GM12878 (cell line): ENCODE data around the gene ZNF771. TPM values are rescaled to one million over a fixed set of nuclear protein-coding genes. Genes with fewer than 3 reads are reported as not detected.
A peak's percentile ranks its signal among the peaks of the same experiment; 100 is the strongest.

Experiments
- BACH1 ChIP-seq: fragments of 450-650 bp; IDR thresholded peaks from 2 replicates; pipeline ENCODE4 v1.6.1; 2017; ENCODE audit warnings: mild to moderate bottlenecking, borderline replicate concordance
- BCL3 ChIP-seq: IDR thresholded peaks from 2 replicates; pipeline ENCODE4 v1.6.1; 2011; ENCODE audit warnings: borderline replicate concordance, low read depth, mild to moderate bottlenecking, moderate library complexity, low read length; ENCODE audit not compliant: insufficient read depth, poor library complexity, severe bottlenecking
- DPF2 ChIP-seq: fragments of 450-650 bp; IDR thresholded peaks from 2 replicates; pipeline ENCODE4 v1.6.1; 2017; ENCODE audit warnings: mild to moderate bottlenecking
- FOS ChIP-seq: IDR thresholded peaks from 3 replicates; pipeline ENCODE4 v1.6.1; 2011; ENCODE audit warnings: borderline replicate concordance; ENCODE audit not compliant: insufficient read length; ENCODE audit errors: extremely low read depth
- LARP7 ChIP-seq: fragments of 450-650 bp; IDR thresholded peaks from 2 replicates; pipeline ENCODE4 v1.6.1; 2017; ENCODE audit warnings: mild to moderate bottlenecking
- MYB ChIP-seq: fragments of 150-350 bp; IDR thresholded peaks from 2 replicates; pipeline ENCODE4 v1.6.1; 2014; ENCODE audit warnings: mild to moderate bottlenecking, low read depth, low read length, borderline replicate concordance
- NR2F1 ChIP-seq: fragments of 450-650 bp; conservative IDR thresholded peaks from 2 replicates; pipeline ENCODE4 v1.6.1; 2017; ENCODE audit warnings: mild to moderate bottlenecking
- PAX8 ChIP-seq: fragments of 450-650 bp; IDR thresholded peaks from 2 replicates; pipeline ENCODE4 v1.6.1; 2017; ENCODE audit warnings: mild to moderate bottlenecking, moderate library complexity
- RELB ChIP-seq: fragments of 450-650 bp; IDR thresholded peaks from 2 replicates; pipeline ENCODE4 v1.6.1; 2017; ENCODE audit warnings: low read depth, mild to moderate bottlenecking, moderate library complexity
- REST ChIP-seq: IDR thresholded peaks from 2 replicates; pipeline ENCODE4 v1.6.1; 2012; ENCODE audit warnings: mild to moderate bottlenecking, low read depth, low read length
- SPI1 ChIP-seq: IDR thresholded peaks from 2 replicates; pipeline ENCODE4 v1.6.1; 2011; ENCODE audit warnings: low read depth, mild to moderate bottlenecking, low read length, moderate library complexity, borderline replicate concordance; ENCODE audit not compliant: insufficient read depth
- SREBF2 ChIP-seq: IDR thresholded peaks from 2 replicates; pipeline ENCODE4 v1.6.1; 2012; ENCODE audit warnings: mild to moderate bottlenecking, low read length
- STAT1 ChIP-seq: fragments of 450-650 bp; conservative IDR thresholded peaks from 2 replicates; pipeline ENCODE4 v1.6.1; 2014; ENCODE audit warnings: antibody characterized with exemption, mild to moderate bottlenecking
- STAT3 ChIP-seq: IDR thresholded peaks from 2 replicates; pipeline ENCODE4 v1.6.1; 2011; ENCODE audit warnings: low read depth, low read length, improper control_type of control experiment
- SUZ12 ChIP-seq: fragments of 200-600 bp; sonication (generic); IDR thresholded peaks from one replicate; pipeline ENCODE4 v1.6.1; 2018; ENCODE audit warnings: antibody characterized with exemption, mild to moderate bottlenecking; ENCODE audit not compliant: unreplicated experiment
- YBX1 ChIP-seq: fragments of 450-650 bp; IDR thresholded peaks from 2 replicates; pipeline ENCODE4 v1.6.1; 2016; ENCODE audit warnings: antibody characterized with exemption
- ZNF384 ChIP-seq: IDR thresholded peaks from 2 replicates; pipeline ENCODE4 v1.6.1; 2012; ENCODE audit warnings: low read depth, mild to moderate bottlenecking, low read length, improper control_type of control experiment, borderline replicate concordance
- ZNF592 ChIP-seq: fragments of 450-650 bp; IDR thresholded peaks from 2 replicates; pipeline ENCODE4 v1.6.1; 2017; ENCODE audit warnings: mild to moderate bottlenecking, moderate library complexity
- polyA plus RNA-seq, 11 experiments: library from polyadenylated mRNA; depleted of rRNA in 4 of 11; unstranded in 6 of 11; stranded (reverse) in 5 of 11; fragments of >200 nt; fragmentation: Nextera tagmentation in 4 of 11; fragmentation: Illumina TruSeq in 1 of 11; extraction: Ambion mirVana in 4 of 11; extraction: Trizol in 1 of 11; gene quantifications; 1 replicate in 1 of 11; 2 replicates in 10 of 11; pipeline versions ENCODE4 v1.2.1 to v1.2.3, GENCODE V29; 2011 to 2016; ENCODE audit warnings: inconsistent platforms in 2 of 11, missing spikeins in 2 of 11, low read depth in 1 of 11
- total RNA-seq, 4 experiments: library from RNA; depleted of rRNA in 3 of 4; stranded (reverse); fragments of >200 nt in 3 of 4; fragmentation: Illumina TruSeq in 1 of 4; extraction: Trizol in 1 of 4; gene quantifications; 2 replicates each; pipeline versions ENCODE4 v1.2.1 to v1.2.3, GENCODE V29; 2013 to 2021

Gene ZNF771
- total and polyA plus RNA-seq, 10 of the 15 experiments (the other 5 are each of a cell fraction or from before 2014, with no cell fraction given): 0.98 to 7.6 (median 3.7) TPM

- TF ChIP-seq RELB (no peak), SPI1 (no peak), FOS (no peak), BACH1 (no peak), STAT1 (no peak), YBX1 (no peak), STAT3 (no peak), NR2F1 (0 out of 2 replicates have a peak, but pooled peaks have one; percentile 11), ZNF592 (no peak), LARP7 (peak; percentile 56; the same call in 1 of the 2 replicates), PAX8 (no peak), SREBF2 (no peak), DPF2 (no peak), BCL3 (no peak), ZNF384 (no peak), SUZ12 (no peak), MYB (no peak), REST (no peak)
Measured at GRCh38 chr16:30457743-30458560, 50.5 kb downstream of the ZNF771 start (continued).
